ENCODE results near the gene PDCD11. TPM values are rescaled to one million over a fixed set of nuclear protein-coding genes. Genes with fewer than 3 reads are reported as not detected.

PDCD11 gene
- total RNA-seq, 1 donor from 2014 or later, result 11.2 TPM

- H3K36me3 ChIP-seq, result peaks cover 93% of the 10 kb centered on the region
- no peak for TF ChIP-seq CTCF (IDR thresholded peaks at IDR 0.05; ENCODE audit: borderline replicate concordance)
- DNase-seq, result no peak
- H3K4me3 ChIP-seq, result no peak overlapping the region
- H3K4me1 ChIP-seq, result no peaks in the 10 kb centered on the region
- no peaks in the 10 kb centered on the region for H3K27me3 ChIP-seq (ENCODE audit: low read depth)
- intact Hi-C loops (cut with micrococcal nuclease), result no loop called here
- H3K27ac ChIP-seq (replicated peaks), result no peak overlapping the region
- H3K9me3 ChIP-seq (replicated peaks), result no peaks in the 10 kb centered on the region
Measured at GRCh38 chr10:103419101-103419500, 22.7 kb downstream of the PDCD11 start.

GRCh38 chr10:103423748-103424147 lies 27.3 kb downstream of the PDCD11 start:
- intact Hi-C loops (cut with micrococcal nuclease), result no loop called here
- TF ChIP-seq CTCF (IDR thresholded peaks at IDR 0.05; ENCODE audit: borderline replicate concordance), result no peak
- no peaks in the 10 kb centered on the region for H3K27me3 ChIP-seq (ENCODE audit: low read depth)

GRCh38 chr10:103427866-103428265 lies 31.4 kb downstream of the PDCD11 start:
- Histone ChIP-seq H3K27ac (replicated peaks) (no peak overlapping the region), H3K9me3 (replicated peaks) (no peaks in the 10 kb centered on the region), H3K27me3 (ENCODE audit: low read depth) (no peaks in the 10 kb centered on the region), H3K4me1 (no peaks in the 10 kb centered on the region), H3K4me3 (no peak overlapping the region), H3K36me3 (peaks cover 87% of the 10 kb centered on the region)
- intact Hi-C loops (cut with micrococcal nuclease), result no loop called here
- no peak for TF ChIP-seq CTCF (IDR thresholded peaks at IDR 0.05; ENCODE audit: borderline replicate concordance)
- DNase-seq, result no peak

More at GRCh38 chr10:103423748-103424147, 27.3 kb downstream of the PDCD11 start:
- no peak overlapping the region for H3K4me3 ChIP-seq
- no peaks in the 10 kb centered on the region for H3K4me1 ChIP-seq
- no peaks in the 10 kb centered on the region for H3K9me3 ChIP-seq (replicated peaks)
- DNase-seq, result no peak
- H3K36me3 ChIP-seq, result peaks cover 95% of the 10 kb centered on the region
- H3K27ac ChIP-seq (replicated peaks), result no peak overlapping the region

GRCh38 chr10:103428989-103429643 lies 32.7 kb downstream of the PDCD11 start:
- Histone ChIP-seq H3K4me3 (no peak overlapping the region), H3K27me3 (ENCODE audit: low read depth) (no peaks in the 10 kb centered on the region), H3K36me3 (peaks cover 86% of the 10 kb centered on the region), H3K27ac (replicated peaks) (no peak overlapping the region), H3K4me1 (peaks cover 2% of the 10 kb centered on the region), H3K9me3 (replicated peaks) (no peaks in the 10 kb centered on the region)
- no peak for DNase-seq
- no peak for TF ChIP-seq CTCF (IDR thresholded peaks at IDR 0.05; ENCODE audit: borderline replicate concordance)
- intact Hi-C loops (cut with micrococcal nuclease), result no loop called here

GRCh38 chr10:103429647-103430046 lies 33.2 kb downstream of the PDCD11 start:
- H3K4me3 ChIP-seq, result no peak overlapping the region
- intact Hi-C loops (cut with micrococcal nuclease), result no loop called here
- H3K27me3 ChIP-seq (ENCODE audit: low read depth), result no peaks in the 10 kb centered on the region
- H3K4me1 ChIP-seq, result peaks cover 8% of the 10 kb centered on the region
- H3K9me3 ChIP-seq (replicated peaks), result no peaks in the 10 kb centered on the region
- no peak overlapping the region for H3K27ac ChIP-seq (replicated peaks)
- H3K36me3 ChIP-seq, result peaks cover 86% of the 10 kb centered on the region
- DNase-seq, result no peak
- TF ChIP-seq CTCF (IDR thresholded peaks at IDR 0.05; ENCODE audit: borderline replicate concordance), result no peak
